ENCODE data around the gene RIC8B. TPM values are rescaled to one million over a fixed set of nuclear protein-coding genes. Genes with fewer than 3 reads are reported as not detected.

Gene RIC8B
- polyA plus RNA-seq, 3 donors: 2.7 to 3.8 (median 2.7) TPM

GRCh38 chr12:106893451-106893850 is 119.0 kb downstream of the RIC8B start:
- no peak for TF ChIP-seq CTCF (IDR thresholded peaks at IDR 0.05)
- Histone ChIP-seq H3K4me1 (ENCODE audit: control insufficient read depth in 1 of 2, insufficient read depth in 2 of 2, low read length in 2 of 2) (no peaks in the 10 kb centered on the region), H3K9ac (ENCODE audit: insufficient read depth, low read length, poor library complexity, severe bottlenecking) (no peak overlapping the region), H4K20me1 (ENCODE audit: insufficient read depth, low read length) (peaks cover 4% of the 10 kb centered on the region), H3K4me2 (replicated peaks; ENCODE audit: extremely low read depth, low read length, poor library complexity, severe bottlenecking) (no peak overlapping the region), H3K27ac (ENCODE audit: low read depth in 1 of 2, low read length in 2 of 2) (no peak overlapping the region), H2AFZ (ENCODE audit: insufficient read depth, low read depth, low read length, poor library complexity, severe bottlenecking) (no peak overlapping the region), H3K36me3 (replicated peaks in 1 of 2; ENCODE audit: control insufficient read depth in 1 of 2, insufficient read depth in 2 of 2, low read length in 2 of 2) (peaks cover 0 to 3% of the 10 kb centered on the region in 2 donors), H3K79me2 (ENCODE audit: insufficient read depth, low read length) (no peaks in the 10 kb centered on the region), H3K27me3 (ENCODE audit: control insufficient read depth in 2 of 2, insufficient read depth in 2 of 2, low read length in 2 of 2) (peaks cover 95% of the 10 kb centered on the region in 2 donors), H3K9me3 (replicated peaks in 1 of 2; ENCODE audit: control insufficient read depth in 1 of 2, insufficient read depth in 1 of 2, low read length in 2 of 2) (peaks cover 0 to 39% of the 10 kb centered on the region in 2 donors), H3K4me3 (replicated peaks in 1 of 3; ENCODE audit: low read depth in 2 of 3, low read length in 3 of 3) (no peak overlapping the region)
- intact Hi-C loops (cut with micrococcal nuclease): no loop called here
- peaks cover 88 to 94% (median 91%) of the 10 kb centered on the region in 3 donors for H3K27me3 Mint-ChIP-seq (ENCODE audit: low read depth in 3 of 3)
- H3K4me1 Mint-ChIP-seq: no peaks in the 10 kb centered on the region
- DNase-seq: no peak
- H3K27ac Mint-ChIP-seq: no peak overlapping the region
- WGBS (ENCODE audit: insufficient coverage): 89% methylated on average over 3 of the region's 8 CpGs
- H3K9me3 Mint-ChIP-seq: peaks cover 0 to 14% (median 5%) of the 10 kb centered on the region in 7 donors
- H3K4me3 Mint-ChIP-seq: peak overlapping the region in 1 of 2 donors; percentile 69
- H3K36me3 Mint-ChIP-seq: peaks cover 5 to 15% of the 10 kb centered on the region in 2 donors

GRCh38 chr12:106894774-106895173 is 120.3 kb downstream of the RIC8B start:
- no peak for DNase-seq
- Mint-ChIP-seq H3K36me3 (peaks cover 0 to 5% of the 10 kb centered on the region in 2 donors), H3K4me3 (peak overlapping the region in 1 of 2 donors; percentile 51)

More at GRCh38 chr12:106894774-106895173, 120.3 kb downstream of the RIC8B start:
- Mint-ChIP-seq H3K9me3 (peaks cover 0 to 13% (median 5%) of the 10 kb centered on the region in 7 donors), H3K27me3 (ENCODE audit: low read depth in 3 of 3) (peaks cover 88 to 94% (median 91%) of the 10 kb centered on the region in 3 donors), H3K27ac (no peak overlapping the region), H3K4me1 (no peaks in the 10 kb centered on the region)
- Histone ChIP-seq H3K9ac (ENCODE audit: insufficient read depth, low read length, poor library complexity, severe bottlenecking) (no peak overlapping the region), H3K9me3 (replicated peaks in 1 of 2; ENCODE audit: control insufficient read depth in 1 of 2, insufficient read depth in 1 of 2, low read length in 2 of 2) (peaks cover 0 to 37% of the 10 kb centered on the region in 2 donors), H3K4me1 (ENCODE audit: control insufficient read depth in 1 of 2, insufficient read depth in 2 of 2, low read length in 2 of 2) (no peaks in the 10 kb centered on the region), H2AFZ (ENCODE audit: insufficient read depth, low read depth, low read length, poor library complexity, severe bottlenecking) (no peak overlapping the region), H4K20me1 (ENCODE audit: insufficient read depth, low read length) (peaks cover 13% of the 10 kb centered on the region), H3K27ac (ENCODE audit: low read depth in 1 of 2, low read length in 2 of 2) (no peak overlapping the region), H3K79me2 (ENCODE audit: insufficient read depth, low read length) (no peaks in the 10 kb centered on the region), H3K36me3 (replicated peaks in 1 of 2; ENCODE audit: control insufficient read depth in 1 of 2, insufficient read depth in 2 of 2, low read length in 2 of 2) (no peaks in the 10 kb centered on the region), H3K4me3 (replicated peaks in 1 of 3; ENCODE audit: low read depth in 2 of 3, low read length in 3 of 3) (no peak overlapping the region), H3K27me3 (ENCODE audit: control insufficient read depth in 2 of 2, insufficient read depth in 2 of 2, low read length in 2 of 2) (peaks cover 93 to 95% of the 10 kb centered on the region in 2 donors), H3K4me2 (replicated peaks; ENCODE audit: extremely low read depth, low read length, poor library complexity, severe bottlenecking) (no peak overlapping the region)
- no peak for TF ChIP-seq CTCF (IDR thresholded peaks at IDR 0.05)
- WGBS (ENCODE audit: insufficient coverage): 100% methylated on average over 1 of the region's 1 CpG
- intact Hi-C loops (cut with micrococcal nuclease): no loop called here

All from CD14-positive monocyte (primary cell).